Stimulated activated CD4-positive, alpha-beta T cell treated with anti-CD3 and anti-CD28 coated beads, Interleukin-12 subunit alpha, Interleukin-12 subunit beta, amount 100 ng/mL, for 48 hours (primary cell): ENCODE results near the gene PSPN.

Source experiments
- DNase-seq, 3 donors: peaks; one replicate each; pipeline ENCODE4 v3.0.0-alpha.2; 2020; ENCODE audit warnings: low read depth in 2 of 3, low spot score in 1 of 3

PSPN gene, protein sequence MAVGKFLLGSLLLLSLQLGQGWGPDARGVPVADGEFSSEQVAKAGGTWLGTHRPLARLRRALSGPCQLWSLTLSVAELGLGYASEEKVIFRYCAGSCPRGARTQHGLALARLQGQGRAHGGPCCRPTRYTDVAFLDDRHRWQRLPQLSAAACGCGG

DNA sequence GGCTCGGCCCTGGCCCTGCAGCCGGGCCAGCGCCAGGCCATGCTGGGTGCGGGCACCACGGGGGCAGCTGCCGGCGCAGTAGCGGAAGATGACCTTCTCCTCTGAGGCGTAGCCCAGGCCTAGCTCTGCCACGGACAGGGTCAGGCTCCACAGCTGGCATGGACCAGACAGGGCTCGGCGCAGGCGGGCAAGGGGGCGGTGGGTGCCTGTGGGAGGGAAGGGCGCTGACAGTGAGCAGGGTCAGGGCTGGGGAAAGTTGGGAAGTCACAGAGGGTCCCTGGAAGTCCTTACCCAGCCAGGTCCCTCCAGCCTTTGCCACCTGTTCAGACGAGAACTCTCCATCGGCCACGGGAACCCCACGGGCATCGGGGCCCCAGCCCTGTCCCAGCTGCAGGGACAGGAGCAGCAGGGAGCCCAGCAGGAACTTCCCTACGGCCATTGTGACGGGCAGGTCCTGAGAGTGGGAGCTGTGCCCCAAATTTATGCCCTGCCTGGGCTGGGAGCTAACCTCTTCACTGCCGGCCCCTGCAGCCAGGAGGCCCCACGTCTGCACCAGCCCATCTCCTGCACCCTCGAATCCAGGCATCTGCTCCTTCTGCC, at the start of gene PSPN:
PSPN (minus strand) TSS at position 523 of the 600 bp plus-strand sequence; CDS start at position 439, 84 bp downstream.
- no peak for DNase-seq

DNA sequence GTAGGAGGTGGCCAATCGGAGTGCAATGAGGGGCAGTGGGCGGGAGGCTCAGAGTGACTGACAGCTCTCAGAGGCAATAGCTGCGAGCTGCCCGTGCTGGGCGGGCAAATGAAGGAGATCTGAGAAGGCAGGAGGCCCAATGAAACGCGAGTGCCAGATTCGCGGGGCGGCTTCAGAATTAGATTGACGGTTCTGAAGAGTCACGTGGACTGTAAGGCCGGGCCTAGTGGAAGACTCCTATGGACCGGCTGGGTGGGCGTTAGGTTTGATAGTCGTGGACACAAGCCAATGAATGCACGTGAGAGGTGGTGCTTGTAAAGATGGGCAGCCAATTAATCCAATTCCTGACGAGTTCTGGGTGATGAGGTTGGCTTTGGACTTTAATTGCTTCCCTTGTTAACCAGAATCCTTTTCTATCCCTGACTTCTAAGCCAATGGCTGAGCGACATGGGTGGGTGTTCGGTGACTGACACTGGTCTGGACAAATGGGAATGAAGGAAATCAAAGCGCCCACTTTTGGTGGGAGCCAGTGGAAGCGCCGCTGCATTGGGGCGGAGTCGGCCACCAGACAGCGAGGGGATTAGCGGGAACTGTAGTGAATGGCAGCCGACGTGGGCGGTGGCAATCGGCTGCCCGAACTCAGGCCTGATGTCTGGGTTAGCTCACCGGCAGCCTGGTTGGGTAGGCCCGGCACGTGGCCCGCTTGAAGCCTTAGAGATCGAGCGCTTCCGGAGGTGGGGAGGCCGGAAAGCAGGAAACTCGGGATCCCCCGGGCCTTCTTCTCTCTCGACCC, 49.4 kb upstream of the PSPN start:
- peak; percentile 99 to 100 (median 99) for DNase-seq

DNA sequence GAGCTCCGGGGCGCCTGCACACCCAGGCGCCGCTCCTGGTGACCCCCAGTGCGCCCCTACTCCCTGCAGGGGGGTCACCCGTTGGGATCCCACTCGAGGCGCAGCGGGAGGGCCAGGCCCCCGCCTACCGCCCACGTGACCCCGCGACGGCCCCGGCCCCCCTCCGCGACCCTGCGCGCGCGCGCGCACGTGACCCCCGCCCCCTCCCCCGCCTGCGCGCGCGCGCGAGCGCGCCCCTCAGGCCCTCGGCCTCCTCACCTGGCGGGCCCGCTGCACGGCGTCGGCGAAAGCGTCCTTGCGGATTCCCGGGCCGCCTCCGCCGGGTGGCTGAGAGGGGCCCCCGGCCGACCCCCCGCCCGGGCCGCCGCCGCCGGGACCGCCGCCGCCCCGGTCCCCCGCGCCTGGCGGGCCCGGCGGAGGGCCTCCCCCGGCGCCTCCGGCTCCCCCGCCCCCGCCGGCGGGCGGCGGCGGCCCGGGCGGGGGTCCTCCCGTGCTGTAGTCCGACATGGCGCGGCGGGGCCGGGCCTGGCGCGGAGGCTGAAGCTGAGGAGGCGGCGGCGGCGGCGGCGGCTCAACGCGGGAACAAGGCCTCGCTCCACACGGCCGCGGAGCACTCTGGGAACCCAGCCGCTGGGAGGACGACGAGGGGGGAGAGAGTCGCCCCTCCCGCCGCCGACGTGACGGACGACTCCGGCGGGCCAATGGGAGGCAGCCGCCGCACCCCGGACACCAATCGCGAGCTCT, 48.6 kb upstream of the PSPN start, which contains the start of gene KHSRP:
KHSRP (minus strand) TSS at position 617 of the 744 bp plus-strand sequence; CDS start at position 507, 110 bp downstream.
- peak in 1 of 3 donors; percentile 18 for DNase-seq

DNA sequence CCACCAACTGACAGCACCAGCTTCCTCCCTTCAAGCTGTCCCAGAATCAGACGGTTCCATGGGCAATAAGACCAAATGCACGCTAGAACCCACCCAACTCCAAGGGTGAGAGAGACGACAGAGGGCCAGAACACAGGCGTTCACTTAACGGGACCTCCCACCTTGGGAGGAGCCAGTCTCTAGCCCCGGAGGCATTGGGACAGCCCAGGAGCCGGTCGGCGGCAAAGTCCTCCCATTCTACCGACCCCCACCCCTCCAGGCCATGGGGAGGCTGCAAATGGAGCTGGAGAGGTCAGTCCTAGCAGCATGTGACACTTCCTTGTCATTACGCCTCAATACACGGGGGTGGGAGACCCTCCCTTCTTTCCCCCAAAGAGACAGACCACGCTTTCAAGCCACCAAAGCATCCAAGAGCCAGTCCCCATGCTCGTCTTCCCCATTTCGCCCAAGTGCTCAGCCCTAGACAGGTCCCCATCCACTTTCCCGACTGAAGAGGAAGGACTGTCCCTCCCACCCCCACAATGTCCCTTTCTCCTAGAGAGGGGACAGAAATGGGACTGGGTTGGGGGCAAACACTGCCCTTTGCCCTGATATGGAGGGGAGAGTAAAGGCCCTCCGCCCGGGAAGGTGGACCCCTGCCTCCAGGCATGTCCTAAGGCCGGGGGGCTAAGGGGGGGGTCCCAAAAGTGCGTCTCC, 47.9 kb upstream of the PSPN start:
- peak in 1 of 3 donors; percentile 31 for DNase-seq

DNA sequence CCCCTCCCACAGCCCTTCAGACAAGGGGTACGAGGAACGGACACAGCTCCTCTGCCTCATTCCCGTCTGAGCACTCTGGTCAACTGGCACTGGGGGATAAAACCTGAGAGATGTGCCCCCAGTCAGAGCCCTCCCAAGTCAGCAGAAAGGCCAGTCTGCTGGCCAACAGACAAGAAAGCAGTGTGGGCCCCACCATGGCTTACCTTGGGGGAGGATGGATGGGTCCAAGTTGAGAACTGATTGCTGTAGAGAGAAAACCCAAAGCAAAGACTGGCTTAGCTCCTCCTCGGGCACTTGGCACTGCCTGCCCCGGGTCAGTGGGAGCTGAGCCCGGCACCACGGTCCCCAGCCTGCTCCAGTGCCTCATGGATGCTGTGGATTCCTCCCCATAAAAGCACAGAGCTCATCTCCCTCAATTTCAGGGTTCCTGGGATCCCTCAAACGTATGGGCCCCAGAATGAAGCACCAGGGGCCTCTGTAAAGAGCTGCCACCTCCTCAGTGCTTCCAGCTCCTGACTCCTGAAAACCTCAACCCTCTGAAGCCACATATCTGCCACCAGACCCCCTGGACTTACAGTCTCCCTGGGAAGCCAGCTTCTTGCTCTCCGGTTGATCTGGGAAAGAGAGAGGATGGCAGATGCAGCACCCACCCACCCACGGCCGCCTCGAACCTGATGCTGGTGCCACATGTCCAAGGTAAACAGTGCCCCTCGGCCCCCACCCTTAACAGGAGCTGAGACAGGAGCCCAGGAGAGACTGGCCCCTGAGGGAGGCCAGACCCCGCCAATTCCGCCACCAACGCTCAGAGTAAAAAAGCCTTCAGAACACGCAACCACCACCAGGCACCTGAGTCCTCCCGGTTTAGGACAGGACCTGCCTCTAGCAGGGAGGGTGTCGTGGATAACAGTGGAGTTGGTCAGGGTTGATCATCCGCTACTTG, 45.6 kb upstream of the PSPN start:
- no peak for DNase-seq

DNA sequence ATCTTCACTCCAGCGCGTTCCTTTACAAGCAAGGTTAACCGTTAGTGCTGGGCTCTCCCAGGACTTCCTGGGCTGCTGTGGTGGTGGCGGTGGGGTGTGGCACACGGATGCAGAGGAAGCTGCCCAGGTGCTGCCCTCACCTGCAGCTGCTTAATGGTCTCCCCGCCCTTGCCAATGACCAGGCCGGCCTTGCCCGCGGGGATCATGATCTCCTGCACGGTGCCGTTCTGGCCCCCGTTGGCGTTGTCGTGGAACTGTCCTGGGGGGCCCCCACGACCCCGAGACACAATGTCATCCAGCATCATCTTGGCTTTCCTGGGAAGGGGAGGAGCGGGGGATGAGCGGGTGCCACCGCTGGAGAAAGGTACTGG, 42.8 kb upstream of the PSPN start:
- no peak for DNase-seq

DNA sequence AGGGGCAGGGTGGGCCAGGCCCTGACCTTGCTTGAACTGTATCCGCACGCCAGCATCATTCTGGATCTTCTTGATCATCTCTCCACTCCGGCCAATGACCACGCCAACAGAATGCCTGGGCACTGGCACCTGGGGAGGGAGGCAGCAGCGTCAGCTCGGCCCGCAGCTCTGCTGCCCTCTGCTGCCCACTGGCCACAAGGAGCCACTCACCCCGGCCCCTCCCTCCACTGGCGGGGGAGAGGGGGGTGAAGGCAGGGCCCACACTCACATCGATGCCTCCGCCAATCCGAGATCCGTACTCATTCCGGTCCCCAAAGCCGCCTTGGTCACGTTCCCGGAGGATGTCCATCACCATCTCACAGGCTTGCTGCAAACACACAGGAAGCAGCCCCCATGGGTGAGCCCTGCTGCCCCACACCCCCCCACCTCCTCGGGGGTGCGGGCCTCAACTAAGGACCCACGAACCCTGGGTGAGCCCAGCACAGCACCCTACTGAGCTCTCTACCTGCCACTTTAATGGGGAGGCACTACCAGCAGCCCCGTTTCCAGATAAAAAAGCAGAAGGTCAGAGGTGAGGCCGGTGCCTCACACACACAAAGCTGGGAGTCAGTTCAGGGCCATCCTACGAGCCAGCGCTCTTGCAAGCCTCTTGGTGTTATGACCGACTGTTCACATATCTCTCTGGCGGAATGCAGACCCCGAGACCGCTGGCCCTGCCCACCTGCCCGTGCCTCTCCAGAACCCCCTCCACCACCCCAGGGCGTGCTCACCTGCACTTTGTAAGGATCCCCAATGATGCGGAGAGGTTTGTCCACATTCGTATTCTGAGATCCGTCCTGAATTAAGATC, 42.2 kb upstream of the PSPN start:
- DNase-seq, result no peak

DNA sequence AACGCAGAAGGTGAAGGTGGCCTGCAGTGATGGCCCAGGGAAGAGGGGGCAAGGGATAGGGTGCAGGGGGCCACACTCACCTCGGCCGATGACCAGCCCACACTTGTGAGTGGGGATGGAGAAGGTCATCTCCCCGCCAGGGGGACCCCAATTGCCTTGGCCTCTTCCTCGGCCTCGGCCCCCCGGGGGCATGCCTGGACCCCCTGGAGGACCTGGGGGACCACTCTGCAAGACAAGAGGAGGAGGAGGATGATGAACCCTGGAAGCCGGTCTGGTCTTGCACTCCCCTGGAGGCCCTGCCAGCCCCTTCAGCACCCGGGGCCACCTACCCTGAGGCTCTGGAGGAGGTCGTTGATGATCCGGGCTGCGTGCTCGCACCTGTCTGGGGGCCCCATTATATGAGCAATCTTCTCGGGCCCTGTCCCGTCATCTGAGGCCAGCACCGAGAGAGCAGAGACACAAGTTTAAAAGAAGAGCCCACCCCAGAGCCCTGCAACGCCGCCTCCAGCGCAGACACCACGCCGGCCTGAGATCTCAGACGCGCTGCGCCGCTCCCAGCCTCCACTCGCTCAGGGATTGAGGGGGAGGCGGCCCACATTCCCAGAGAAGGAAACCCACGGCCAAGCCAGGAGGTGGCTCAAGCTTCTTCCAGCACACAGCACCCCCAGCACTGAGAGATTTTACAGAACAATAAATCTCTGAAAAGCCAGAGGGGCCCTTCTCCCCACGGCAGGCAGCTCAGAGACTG, 41.1 kb upstream of the PSPN start:
- DNase-seq, result no peak

DNA sequence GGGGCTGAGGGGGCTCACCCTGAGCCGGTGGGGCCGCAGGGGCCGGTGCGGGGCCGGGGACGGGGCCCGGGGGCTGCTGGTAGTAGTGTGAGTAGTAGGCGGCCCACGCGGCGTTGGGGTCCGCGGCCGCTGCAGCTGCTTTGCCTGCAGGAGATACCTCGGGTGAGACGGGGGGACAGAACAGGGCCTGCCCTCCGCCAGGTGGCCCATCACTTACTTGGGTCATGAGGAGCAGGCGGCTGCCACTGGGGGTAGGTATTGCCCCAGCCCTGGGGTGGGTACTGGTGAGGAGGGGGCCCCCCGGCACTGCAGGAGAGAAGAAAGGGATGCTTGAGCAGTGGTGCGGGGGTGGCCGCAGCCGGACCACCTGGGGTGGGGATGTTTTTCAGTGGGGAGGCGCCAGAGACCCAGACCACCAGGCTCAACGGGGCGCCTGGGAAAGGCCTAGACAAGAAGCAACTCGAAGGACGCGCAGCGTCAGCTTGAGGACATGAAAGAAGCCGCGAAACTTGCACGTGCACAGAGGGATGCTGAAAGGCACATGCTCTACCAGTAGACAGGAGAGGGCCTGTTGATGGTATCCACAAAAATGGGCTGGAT, 40.0 kb upstream of the PSPN start:
- DNase-seq, result no peak

DNA sequence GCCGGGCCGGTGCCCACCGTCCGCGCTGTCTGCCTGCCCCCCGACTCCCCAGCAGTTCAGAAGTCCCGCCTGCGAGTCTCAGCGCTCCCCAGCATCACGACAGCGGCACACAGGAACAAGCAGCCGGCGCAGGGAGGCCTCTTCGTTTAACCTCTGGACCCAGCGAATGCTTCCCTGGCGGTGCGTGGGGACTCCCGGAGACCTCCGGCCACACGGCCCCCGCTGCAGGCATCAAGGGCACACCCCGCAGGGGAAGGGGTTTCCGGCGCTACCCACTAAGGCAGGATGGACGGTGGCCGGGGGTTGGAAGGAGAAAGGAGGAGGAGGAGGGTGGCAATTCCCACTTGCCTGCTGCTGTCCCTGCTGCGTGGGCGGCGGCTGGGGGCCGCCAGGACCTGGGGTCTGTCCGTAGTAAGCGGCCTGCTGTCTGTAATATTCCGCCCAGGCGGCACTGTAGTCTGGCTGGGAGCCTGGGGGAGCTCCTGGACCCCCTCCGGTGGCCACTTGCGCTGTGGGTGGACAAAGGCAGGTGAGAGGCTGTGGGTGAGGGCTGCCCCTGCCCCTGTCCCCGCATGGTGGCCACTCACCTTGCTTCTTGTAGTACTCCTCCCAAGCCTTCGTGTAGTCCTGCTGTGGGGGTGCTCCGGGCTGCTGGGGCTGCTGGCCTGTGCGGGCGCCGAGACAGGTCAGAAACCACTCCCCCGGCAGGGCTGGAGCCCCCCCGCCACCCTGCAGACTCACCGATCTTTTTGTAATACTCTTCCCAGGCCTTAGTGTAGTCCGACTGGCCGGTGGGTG, 39.3 kb upstream of the PSPN start:
- DNase-seq, result no peak

DNA sequence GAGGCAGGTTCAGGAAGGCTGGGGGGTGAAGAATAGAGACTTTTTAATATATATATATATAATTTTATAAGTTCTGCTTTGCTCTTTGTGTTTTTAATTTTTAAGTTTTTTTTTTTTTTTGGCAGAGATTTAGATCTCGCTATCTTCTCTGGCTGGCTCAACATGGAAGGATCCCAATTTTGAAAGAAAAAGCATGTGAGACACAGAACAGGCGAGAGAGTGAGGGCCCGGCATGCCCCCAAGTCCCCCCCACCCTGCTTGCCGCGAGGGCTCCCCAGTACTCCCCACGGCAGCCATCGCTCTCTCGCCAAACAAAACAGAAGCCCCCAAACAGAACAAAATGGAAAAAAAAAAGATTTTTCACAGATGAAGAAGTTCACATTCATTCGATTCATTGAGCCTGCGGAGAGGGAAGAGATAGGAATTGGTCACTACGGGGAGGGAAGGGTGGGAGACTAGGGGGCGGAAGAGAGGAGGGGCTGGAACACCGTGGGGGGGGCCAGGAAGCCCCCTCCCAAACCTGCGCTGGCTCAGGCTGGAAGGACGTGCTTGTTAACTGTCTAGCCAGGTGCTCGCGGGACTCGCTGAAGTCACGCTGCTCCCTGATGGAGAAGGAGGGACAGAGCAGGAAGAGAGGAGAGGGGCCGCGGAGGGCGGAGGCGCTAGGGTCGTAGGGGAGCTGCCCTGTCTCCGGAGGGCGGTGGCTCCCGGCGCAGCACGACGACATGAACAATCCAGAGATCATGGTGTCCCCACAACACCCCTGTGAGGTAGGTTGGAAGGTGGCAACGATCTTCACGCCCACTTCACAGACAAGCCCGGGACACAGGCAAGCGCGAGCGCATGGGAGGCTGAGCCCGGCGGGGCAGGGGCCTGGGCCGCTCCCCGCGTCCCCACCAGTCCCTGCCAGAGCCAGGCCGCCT, 38.2 kb upstream of the PSPN start:
- DNase-seq, result no peak

DNA sequence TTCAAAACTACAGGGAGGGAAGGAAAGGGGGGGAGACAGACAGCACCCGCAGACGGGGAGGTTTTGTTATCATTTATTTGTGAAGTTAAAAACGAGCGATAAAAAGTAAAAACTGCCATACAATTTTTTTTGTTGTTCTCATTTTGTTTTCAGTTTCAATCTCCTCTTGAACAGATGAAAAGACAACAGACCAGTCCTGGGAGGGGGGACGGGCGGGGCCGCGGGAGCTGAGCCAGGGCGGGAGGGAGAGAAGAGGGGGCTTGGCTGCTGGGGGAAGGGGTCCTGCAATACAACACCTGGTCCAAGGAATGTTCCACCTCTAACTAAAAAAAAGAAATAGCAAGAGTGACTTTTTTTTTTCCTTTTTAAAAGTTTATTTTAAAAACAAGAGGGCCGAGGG, 37.6 kb upstream of the PSPN start:
- DNase-seq, result no peak

DNA sequence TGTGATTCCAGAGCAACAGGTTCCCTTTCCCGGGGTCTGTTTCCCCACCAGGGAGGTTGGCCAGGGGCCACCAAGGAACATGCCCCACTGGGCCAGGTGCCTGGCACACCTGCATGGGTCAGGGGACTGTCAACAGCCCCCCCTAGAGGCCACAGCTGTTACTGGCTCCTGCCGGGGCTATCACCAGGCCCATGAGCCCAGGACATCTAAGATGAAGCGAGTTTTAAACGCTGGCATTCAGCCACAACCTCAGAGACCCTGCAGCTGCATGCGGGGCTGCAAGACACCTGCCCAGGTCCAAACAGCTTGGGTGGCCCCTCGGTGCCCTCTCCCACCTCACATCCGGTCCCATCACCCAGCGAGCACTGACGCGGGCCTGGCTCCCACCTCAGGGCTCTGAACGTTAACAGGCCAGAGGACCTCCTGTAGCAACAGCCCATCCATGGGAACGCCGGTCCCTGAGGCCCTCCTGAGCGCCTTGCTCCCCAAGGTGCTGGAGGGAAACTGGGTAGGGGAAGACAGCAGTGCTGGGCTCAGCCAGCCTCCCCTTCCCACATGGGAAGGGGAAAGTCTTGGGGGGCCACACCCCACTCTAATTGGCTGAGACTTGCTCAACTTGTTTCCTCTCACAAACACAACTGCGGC, 36.8 kb upstream of the PSPN start:
- peak; percentile 44 to 50 (median 45) for DNase-seq

DNA sequence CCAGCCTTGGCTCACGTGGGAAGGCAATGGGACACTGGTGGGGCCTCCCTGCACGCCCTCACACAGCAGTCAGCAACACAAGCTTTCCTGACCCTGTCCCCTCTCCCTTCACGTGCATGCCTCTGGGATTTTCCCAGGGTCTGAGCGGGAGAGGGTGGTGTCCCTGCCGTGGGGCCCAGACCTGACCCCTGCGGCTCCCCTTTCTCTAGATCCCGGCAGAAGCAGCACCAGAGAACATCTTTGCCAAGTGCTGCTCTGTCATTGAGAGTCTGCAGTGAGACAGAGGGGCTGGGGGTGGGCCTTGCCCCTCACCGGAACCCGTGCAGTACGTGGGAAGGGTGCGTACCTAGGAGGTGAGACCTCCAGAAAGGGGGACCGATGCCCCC, 36.3 kb upstream of the PSPN start:
- no peak for DNase-seq

DNA sequence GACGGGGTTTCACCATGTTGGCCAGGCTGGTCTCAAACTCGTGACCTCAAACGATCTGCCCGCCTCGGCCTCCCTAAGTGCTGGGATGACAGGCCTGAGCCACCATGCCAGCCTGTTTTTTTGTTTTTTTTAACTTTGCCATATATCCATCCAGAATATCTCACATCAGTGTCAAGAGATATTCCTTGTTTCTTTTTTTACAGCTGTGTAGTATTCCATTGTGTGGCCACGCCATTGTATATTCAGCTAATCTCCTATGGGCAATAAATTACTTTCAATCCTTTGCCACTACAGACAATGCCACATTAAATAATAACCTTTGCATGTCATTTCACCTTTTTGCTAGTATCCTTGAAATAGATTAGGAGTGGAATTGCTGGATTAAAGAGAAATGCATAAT, 33.6 kb upstream of the PSPN start:
- DNase-seq, result no peak

DNA sequence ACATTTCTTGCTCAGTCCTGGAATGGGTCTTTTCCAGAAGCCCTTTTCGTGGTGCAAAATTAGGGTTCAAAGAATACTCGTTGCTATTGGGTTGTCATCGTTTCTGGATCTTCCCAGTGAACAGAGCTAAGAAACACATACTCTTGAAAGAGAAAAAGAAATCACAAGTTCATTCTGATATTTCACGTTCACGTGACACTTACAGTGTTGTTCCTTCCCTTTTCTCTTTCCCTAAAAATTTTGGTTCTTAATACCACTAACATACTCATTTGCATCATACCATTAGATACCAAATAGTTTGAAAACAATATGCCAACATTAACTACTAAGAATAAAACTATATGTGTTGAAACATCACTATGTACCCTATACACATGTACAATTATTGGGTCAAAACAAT, 30.7 kb upstream of the PSPN start:
- no peak for DNase-seq
